Measurements from ENCODE around the gene CCDC18.

Gene CCDC18

DNA sequence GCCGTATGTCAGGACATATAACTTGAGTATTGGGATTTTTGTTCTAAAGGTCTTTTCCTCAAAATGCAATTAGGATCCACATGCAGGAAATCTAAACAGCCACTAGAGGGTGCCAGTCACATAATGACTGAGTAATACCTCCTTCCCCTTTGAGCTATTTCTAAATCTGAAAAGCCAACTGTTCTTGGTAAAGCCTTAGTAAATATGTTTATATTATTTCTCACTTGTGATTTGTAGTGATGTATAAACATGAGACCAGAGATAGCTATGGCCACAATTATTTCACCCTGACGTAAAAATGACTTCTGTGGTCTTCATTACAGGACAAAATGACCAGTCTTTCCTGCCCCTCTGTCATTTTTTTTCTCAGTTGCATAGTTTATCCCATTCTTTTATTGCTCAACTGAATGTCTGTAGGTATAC is 124.2 kb downstream of the CCDC18 start:
- peak; percentile 70 for DNase-seq (ENCODE audit: low spot score)

DNA sequence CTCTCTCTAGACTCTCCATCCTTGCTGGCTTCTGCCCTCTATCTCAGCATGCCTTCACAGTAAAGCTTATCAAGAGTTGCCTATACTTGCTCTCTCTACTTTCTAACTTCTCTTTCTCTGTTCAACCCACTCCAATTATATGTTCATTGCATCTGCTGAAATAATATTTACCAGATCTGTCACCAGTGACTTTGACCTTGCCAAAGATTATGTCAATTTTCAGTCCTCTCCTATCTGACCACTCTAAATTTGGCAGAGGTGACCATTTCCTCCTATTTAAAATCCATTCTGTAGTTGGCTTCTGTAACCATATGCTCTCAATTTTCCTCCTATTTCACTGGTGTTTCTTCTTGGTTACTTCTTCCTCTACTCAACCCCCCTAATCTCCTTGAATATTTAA is 126.4 kb downstream of the CCDC18 start:
- no peak for DNase-seq (ENCODE audit: low spot score)

GRCh38 chr1:93313026-93313425 is 132.5 kb downstream of the CCDC18 start:
- no peak for DNase-seq (ENCODE audit: low spot score)

GRCh38 chr1:93317207-93317606 is 136.7 kb downstream of the CCDC18 start:
- no peak for DNase-seq (ENCODE audit: low spot score)

GRCh38 chr1:93317943-93318342 is 137.4 kb downstream of the CCDC18 start:
- DNase-seq (ENCODE audit: low spot score) = no peak

DNA sequence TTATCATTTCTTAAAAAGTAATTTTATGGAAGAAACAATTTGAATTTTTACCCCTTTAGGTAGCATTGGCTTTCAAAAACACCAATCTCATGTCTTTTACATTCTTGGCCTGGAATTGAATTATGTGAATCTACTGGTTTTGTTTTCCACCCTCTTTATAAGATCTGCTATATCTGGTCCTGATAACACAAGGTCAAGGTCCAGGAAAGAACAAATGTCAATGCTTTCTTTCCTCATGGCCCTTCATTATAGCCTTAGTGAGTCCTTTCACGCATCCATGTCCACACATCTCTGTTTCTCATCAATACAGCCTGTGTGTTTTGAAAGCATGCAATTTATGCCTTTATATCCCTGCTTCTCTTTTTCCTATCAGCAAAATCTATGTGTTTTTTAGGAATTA is 141.2 kb downstream of the CCDC18 start:
- no peak for DNase-seq (ENCODE audit: low spot score)

DNA sequence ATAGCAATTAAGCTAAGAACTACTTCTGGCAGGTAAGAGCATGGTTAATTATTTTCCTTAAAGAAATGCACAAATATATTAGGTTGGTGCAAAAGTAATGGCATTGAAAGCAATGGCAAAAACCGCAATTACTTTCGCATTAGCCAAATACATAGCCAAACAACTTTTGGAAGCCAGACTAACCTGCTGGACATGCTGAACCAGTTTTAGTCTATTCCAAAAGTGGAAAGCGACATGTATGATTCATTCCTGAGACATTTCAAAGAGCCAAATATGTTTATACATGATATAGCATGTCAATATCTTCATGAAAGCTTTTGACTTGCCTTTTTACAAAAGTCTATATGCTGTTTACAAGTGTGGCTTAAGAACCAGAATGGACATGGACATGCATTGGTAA is 141.8 kb downstream of the CCDC18 start:
- no peak for DNase-seq (ENCODE audit: low spot score)

- DNase-seq (ENCODE audit: low spot score) = no peak
These were observed 142.8 kb downstream of the CCDC18 start for GRCh38 chr1:93323185-93323820.

DNA sequence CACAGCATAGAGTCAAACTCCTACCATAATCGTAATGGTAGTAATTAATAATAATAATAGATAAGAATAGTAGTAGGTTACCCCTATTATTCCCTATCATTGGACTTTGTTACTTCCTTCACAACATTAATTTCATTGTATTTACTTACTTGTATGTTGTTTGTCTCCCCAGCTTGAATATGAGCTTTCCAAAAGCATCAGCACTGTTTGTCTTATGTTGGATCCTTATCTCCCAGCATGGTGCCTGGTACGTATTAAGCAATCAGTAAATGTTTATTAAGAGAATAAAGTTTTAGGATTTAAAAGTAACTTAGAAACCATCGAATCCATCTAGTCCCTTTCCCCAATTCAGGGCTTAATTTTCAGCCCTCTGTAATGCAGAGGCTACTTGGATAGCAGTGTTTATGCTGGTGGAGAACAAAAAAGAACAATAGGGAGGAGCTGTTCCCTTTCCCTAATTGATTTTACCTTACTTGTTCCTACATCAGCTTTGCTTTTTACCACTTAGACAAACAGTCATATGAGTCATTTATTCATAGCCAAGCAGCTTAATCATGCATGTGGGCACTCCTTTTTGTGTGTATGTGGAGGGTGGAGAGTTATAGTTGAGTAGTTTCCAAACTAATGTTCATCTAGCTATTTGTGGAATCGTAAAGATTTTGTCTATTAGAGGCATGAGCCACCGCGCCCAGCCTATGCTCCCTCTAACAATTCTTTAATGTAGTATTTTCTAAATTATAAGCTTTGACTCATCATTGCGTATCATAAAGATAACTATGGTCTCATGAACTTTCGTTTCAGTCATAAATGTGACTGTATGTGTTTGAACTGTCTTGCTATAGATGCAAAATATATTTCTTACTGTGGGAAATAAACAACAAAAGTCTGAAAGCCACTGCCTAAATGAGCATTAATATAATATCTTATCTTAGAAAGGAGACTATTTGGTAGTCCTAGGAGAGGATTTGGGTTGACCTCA is 144.3 kb downstream of the CCDC18 start:
- no peak for DNase-seq (ENCODE audit: low spot score)

Data from CD4-positive, alpha-beta T cell treated with Interleukin-15 for 4 hours (primary cell).